ENCODE measurements around the gene SWAP70.

Gene SWAP70

DNA sequence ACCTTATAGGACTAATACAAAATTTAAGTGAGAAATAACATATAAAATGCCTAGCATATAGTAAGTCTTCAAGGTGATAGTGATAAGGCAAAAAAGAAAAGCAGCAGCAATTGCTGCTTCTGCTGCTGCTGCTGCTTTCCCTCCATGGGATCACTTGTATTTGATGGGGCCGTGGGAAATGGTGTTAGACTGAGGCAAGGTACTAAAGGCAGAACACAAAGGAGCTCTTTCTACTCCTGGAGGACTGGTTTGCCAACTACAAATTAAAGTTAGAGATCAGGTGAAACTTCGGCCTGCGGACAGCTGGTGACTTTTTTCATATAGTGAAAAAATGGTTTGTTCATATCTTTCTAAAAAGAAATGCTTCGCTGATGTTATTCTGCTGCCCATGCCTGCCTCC is 46.3 kb downstream of the SWAP70 start:
- Histone ChIP-seq H4K20me1 (ENCODE audit: control insufficient read depth, insufficient read depth, low read depth, low read length) (peaks cover 19% of the 10 kb centered on the region; the same call in 1 of the 2 replicates), H3K4me1 (ENCODE audit: control insufficient read depth, low read length) (peaks cover 86% of the 10 kb centered on the region), H3K4me3 (ENCODE audit: low read length) (no peak overlapping the region), H3K9me3 (ENCODE audit: control insufficient read depth, insufficient read depth, low read length) (peaks cover 5% of the 10 kb centered on the region; the same call in 1 of the 2 replicates), H3F3A (ENCODE audit: control insufficient read depth, insufficient read depth) (peaks cover 41% of the 10 kb centered on the region), H3K27me3 (ENCODE audit: control insufficient read depth, low read length) (no peaks in the 10 kb centered on the region), H3K79me2 (ENCODE audit: control insufficient read depth, low read length) (peaks cover 96% of the 10 kb centered on the region), H3K4me2 (ENCODE audit: low read length) (peak overlapping the region; percentile 44), H3K9me2 (replicated peaks; ENCODE audit: control insufficient read depth, low read length) (no peaks in the 10 kb centered on the region), H3K36me3 (ENCODE audit: control insufficient read depth, low read length) (peaks cover 67% of the 10 kb centered on the region), H3K27ac (ENCODE audit: low read depth, low read length) (peak overlapping the region; percentile 34)
- TF ChIP-seq, protein P1, sequence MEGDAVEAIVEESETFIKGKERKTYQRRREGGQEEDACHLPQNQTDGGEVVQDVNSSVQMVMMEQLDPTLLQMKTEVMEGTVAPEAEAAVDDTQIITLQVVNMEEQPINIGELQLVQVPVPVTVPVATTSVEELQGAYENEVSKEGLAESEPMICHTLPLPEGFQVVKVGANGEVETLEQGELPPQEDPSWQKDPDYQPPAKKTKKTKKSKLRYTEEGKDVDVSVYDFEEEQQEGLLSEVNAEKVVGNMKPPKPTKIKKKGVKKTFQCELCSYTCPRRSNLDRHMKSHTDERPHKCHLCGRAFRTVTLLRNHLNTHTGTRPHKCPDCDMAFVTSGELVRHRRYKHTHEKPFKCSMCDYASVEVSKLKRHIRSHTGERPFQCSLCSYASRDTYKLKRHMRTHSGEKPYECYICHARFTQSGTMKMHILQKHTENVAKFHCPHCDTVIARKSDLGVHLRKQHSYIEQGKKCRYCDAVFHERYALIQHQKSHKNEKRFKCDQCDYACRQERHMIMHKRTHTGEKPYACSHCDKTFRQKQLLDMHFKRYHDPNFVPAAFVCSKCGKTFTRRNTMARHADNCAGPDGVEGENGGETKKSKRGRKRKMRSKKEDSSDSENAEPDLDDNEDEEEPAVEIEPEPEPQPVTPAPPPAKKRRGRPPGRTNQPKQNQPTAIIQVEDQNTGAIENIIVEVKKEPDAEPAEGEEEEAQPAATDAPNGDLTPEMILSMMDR (IDR thresholded peaks at IDR 0.05; ENCODE audit: low read depth, low read length, poor library complexity, severe bottlenecking), result no peak
- TF ChIP-seq EZH2phosphoT487 (IDR thresholded peaks at IDR 0.05; ENCODE audit: borderline replicate concordance, low read length), result no peak

DNA sequence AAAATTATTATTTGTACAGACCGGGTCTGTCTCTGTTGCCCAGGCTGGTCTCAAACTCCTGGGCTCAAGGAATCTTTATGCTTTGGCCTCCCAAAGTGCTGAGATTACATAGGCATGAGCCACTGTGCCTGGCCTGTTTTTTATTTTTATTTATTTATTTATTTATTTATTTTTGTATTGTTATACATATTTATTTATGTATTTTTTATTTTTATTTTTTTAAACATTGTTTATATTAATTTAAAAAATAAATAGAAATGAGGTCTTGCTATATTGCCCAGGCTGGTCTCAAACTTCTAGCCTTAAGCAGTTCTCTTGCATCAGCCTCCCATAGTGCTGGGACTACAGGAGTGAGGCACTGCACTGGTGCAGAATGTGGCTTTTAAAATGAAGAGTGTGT is 47.0 kb downstream of the SWAP70 start:
- peak overlapping the region; percentile 30 for H3K27ac ChIP-seq (ENCODE audit: low read depth, low read length)
- no peaks in the 10 kb centered on the region for H3K9me2 ChIP-seq (replicated peaks; ENCODE audit: control insufficient read depth, low read length)
- peak overlapping the region; percentile 30 for H3K4me2 ChIP-seq (ENCODE audit: low read length)
- peaks cover 44% of the 10 kb centered on the region for H3F3A ChIP-seq (ENCODE audit: control insufficient read depth, insufficient read depth)
- peaks cover 6% of the 10 kb centered on the region; the same call in 1 of the 2 replicates for H3K9me3 ChIP-seq (ENCODE audit: control insufficient read depth, insufficient read depth, low read length)
- TF ChIP-seq EZH2phosphoT487 (IDR thresholded peaks at IDR 0.05; ENCODE audit: borderline replicate concordance, low read length), result no peak
- TF ChIP-seq, protein P1 (IDR thresholded peaks at IDR 0.05; ENCODE audit: low read depth, low read length, poor library complexity, severe bottlenecking), result no peak
- no peaks in the 10 kb centered on the region for H3K27me3 ChIP-seq (ENCODE audit: control insufficient read depth, low read length)
- peaks cover 73% of the 10 kb centered on the region for H3K36me3 ChIP-seq (ENCODE audit: control insufficient read depth, low read length)
- peaks cover 99% of the 10 kb centered on the region for H3K79me2 ChIP-seq (ENCODE audit: control insufficient read depth, low read length)
- H3K4me1 ChIP-seq (ENCODE audit: control insufficient read depth, low read length), result peaks cover 92% of the 10 kb centered on the region
- peaks cover 19% of the 10 kb centered on the region; the same call in 1 of the 2 replicates for H4K20me1 ChIP-seq (ENCODE audit: control insufficient read depth, insufficient read depth, low read depth, low read length)
- H3K4me3 ChIP-seq (ENCODE audit: low read length), result no peak overlapping the region

DNA sequence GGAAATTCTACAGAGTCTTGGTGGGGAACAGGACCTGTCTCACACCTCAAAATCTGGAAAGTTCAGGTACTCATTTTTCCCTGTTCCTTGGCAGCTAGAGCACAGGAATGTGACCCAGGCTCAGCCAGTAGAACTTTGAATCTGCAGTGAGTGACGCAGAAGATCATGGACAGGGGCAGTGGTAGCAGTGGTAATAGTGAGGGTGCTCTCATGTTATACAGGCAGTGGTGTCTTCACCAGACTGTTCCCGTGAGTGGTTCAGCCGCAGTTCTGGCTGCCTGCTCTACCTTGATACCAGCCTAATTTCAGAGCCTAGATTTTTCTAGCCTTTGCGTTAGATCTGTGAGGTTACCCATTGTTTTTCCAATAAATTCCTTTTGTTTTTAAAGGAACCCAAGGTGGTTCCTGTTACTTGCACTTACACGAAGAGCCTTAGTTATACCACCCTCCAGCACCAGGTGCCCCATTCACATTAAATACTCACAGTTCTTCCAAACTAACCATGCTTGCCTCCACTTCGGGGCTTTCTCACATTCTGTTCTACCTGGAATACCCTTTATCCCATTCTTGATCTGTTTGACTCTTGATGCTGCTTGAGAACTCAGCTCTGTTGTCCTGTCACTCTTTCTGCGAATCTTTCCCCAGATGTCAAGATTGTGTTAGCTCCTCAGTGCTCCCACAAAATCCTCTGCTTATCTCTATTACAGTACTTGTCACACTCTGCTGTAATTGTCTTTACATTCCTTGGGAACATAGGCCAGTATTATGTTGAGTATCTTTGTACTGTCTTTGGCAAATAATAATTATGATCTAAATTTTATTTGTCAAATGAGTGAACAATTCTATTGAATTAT is 47.8 kb downstream of the SWAP70 start:
- Histone ChIP-seq H3F3A (ENCODE audit: control insufficient read depth, insufficient read depth) (peaks cover 44% of the 10 kb centered on the region), H3K9me2 (replicated peaks; ENCODE audit: control insufficient read depth, low read length) (no peaks in the 10 kb centered on the region), H3K4me1 (ENCODE audit: control insufficient read depth, low read length) (peaks cover 96% of the 10 kb centered on the region), H3K36me3 (ENCODE audit: control insufficient read depth, low read length) (peaks cover 82% of the 10 kb centered on the region), H3K4me2 (ENCODE audit: low read length) (peak overlapping the region; percentile 30), H3K27ac (ENCODE audit: low read depth, low read length) (peak overlapping the region; percentile 30), H3K9me3 (ENCODE audit: control insufficient read depth, insufficient read depth, low read length) (peaks cover 6% of the 10 kb centered on the region; the same call in 1 of the 2 replicates), H3K27me3 (ENCODE audit: control insufficient read depth, low read length) (no peaks in the 10 kb centered on the region), H3K79me2 (ENCODE audit: control insufficient read depth, low read length) (peaks cover 100% of the 10 kb centered on the region), H3K4me3 (ENCODE audit: low read length) (no peak overlapping the region), H4K20me1 (ENCODE audit: control insufficient read depth, insufficient read depth, low read depth, low read length) (peaks cover 19% of the 10 kb centered on the region; the same call in 1 of the 2 replicates)
- TF ChIP-seq EZH2phosphoT487 (IDR thresholded peaks at IDR 0.05; ENCODE audit: borderline replicate concordance, low read length), result no peak
- TF ChIP-seq, protein P1 (IDR thresholded peaks at IDR 0.05; ENCODE audit: low read depth, low read length, poor library complexity, severe bottlenecking), result no peak
